K562 (cell line): Measurements from ENCODE around the gene GABRE. TPM values are rescaled to one million over a fixed set of nuclear protein-coding genes. Genes with fewer than 3 reads are reported as not detected.

Source experiments
- ATAC-seq: fragments of 200-7000 bp; cut with Tn5 transposase; 3 replicates; pipeline ENCODE4 v1.9.1; 2020; ENCODE audit warnings: moderate library complexity
- BruUV-seq: library from RNA; stranded (reverse); fragments of 400-500 nt; replicated peaks from 2 replicates; lab custom pipeline; 2021; lab: Mats Ljungman, UMichigan
- CTCF ChIA-PET: fragments of 300-600 bp; formaldehyde crosslinking; extraction: SDS; loops from one replicate; lab custom pipeline; 2021; ENCODE audit warnings: low intra/inter-chr PET ratio; lab: Yijun Ruan, JAX
- POLR2A ChIA-PET: fragments of 300-600, 350-650 bp; sonication (Branson Sonifier 250); formaldehyde crosslinking; extraction: SDS; loops from one replicate; lab custom pipeline; 2021; ENCODE audit warnings: antibody characterized with exemption, inconsistent platforms; lab: Yijun Ruan, JAX
- DNase-seq, 4 experiments: peaks; one replicate each; pipeline versions ENCODE4 v3.0.0 to v3.0.0-alpha.2; 2011 to 2018; ENCODE audit warnings: low spot score in 3 of 4, mixed read lengths in 3 of 4; ENCODE audit errors: extremely low read depth in 1 of 4
- FAIRE-seq: peaks from 2 replicates; lab custom pipeline; 2011; peaks lifted over from hg19 to GRCh38; lab: Jason Lieb, UNC
- H2AFZ ChIP-seq: 2 replicates; pipeline ENCODE4 v1.6.0; 2011; ENCODE audit warnings: low read depth, low read length, control low read depth, inconsistent platforms
- H3K27ac ChIP-seq: fragments of 200-600 bp; 3 replicates; pipeline ENCODE4 v1.8.0; 2011; ENCODE audit warnings: low read depth, mild to moderate bottlenecking, control low read depth, inconsistent platforms, low read length, moderate library complexity, mixed read lengths; ENCODE audit errors: extremely low read depth
- H3K27me3 ChIP-seq, 2 experiments: fragments of 300-600 bp in 1 of 2; 2 replicates in 1 of 2; 3 replicates in 1 of 2; pipeline versions ENCODE4 v1.6.0 to v1.8.0; 2011; ENCODE audit warnings: inconsistent platforms in 2 of 2, low read length in 2 of 2, mild to moderate bottlenecking in 1 of 2, mixed read lengths in 1 of 2, moderate library complexity in 1 of 2; ENCODE audit not compliant: control insufficient read depth in 2 of 2, insufficient read depth in 2 of 2
- H3K36me3 ChIP-seq: fragments of 300-600 bp; 3 replicates; pipeline ENCODE4 v1.8.0; 2011; ENCODE audit warnings: mild to moderate bottlenecking, low read length, inconsistent platforms; ENCODE audit not compliant: control insufficient read depth, insufficient read depth
- H3K4me1 ChIP-seq, 2 experiments: fragments of 200-600 bp in 1 of 2; replicated peaks in 1 of 2; 2 replicates in 1 of 2; 3 replicates in 1 of 2; pipeline versions ENCODE4 v1.5.1 to v1.8.0; 2011; ENCODE audit warnings: inconsistent platforms in 2 of 2, low read length in 2 of 2, mild to moderate bottlenecking in 1 of 2, mixed read lengths in 1 of 2, moderate library complexity in 1 of 2; ENCODE audit not compliant: control insufficient read depth in 2 of 2, insufficient read depth in 2 of 2
- H3K4me2 ChIP-seq: 2 replicates; pipeline ENCODE4 v1.6.1; 2011; ENCODE audit warnings: low read length, control low read depth, inconsistent platforms, mixed read lengths; ENCODE audit not compliant: insufficient read depth
- H3K4me3 ChIP-seq: fragments of 200-600 bp; sonication (generic), shearing (Covaris generic); 2 replicates; pipeline ENCODE4 v1.5.1; 2016; ENCODE audit warnings: control low read depth, inconsistent platforms
- H3K79me2 ChIP-seq: fragments of 200-600 bp; 3 replicates; pipeline ENCODE4 v1.8.0; 2011; ENCODE audit warnings: low read length, inconsistent platforms; ENCODE audit not compliant: control insufficient read depth, insufficient read depth
- H3K9ac ChIP-seq, 2 experiments: 2 replicates each; pipeline versions ENCODE4 v1.6.0 to v1.6.1; 2011; ENCODE audit warnings: low read depth in 2 of 2, low read length in 2 of 2, control low read depth in 1 of 2, inconsistent platforms in 1 of 2, mild to moderate bottlenecking in 1 of 2, mixed read lengths in 1 of 2; ENCODE audit not compliant: insufficient read depth in 1 of 2
- H3K9me1 ChIP-seq: one replicate; pipeline ENCODE4 v1.6.0; 2011; ENCODE audit warnings: inconsistent platforms, mild to moderate bottlenecking, low read length, moderate library complexity; ENCODE audit not compliant: control insufficient read depth, insufficient read depth
- H3K9me3 ChIP-seq: replicated peaks from 2 replicates; pipeline ENCODE4 v1.5.1; 2011; ENCODE audit warnings: low read depth, low read length, inconsistent platforms; ENCODE audit not compliant: control insufficient read depth, insufficient read depth
- H4K20me1 ChIP-seq: replicated peaks from 2 replicates; pipeline ENCODE4 v1.6.1; 2011; ENCODE audit warnings: low read length, inconsistent platforms, mixed read lengths; ENCODE audit not compliant: control insufficient read depth, insufficient read depth
- C11orf30 ChIP-seq: fragments of 450-650 bp; IDR thresholded peaks from 2 replicates; pipeline ENCODE4 v1.6.1; 2016; ENCODE audit warnings: low read depth, mild to moderate bottlenecking
- ETS2 ChIP-seq: IDR thresholded peaks from 2 replicates; pipeline ENCODE4 v1.6.1; 2016; ENCODE audit warnings: borderline replicate concordance, missing genetic modification characterization, mild to moderate bottlenecking, moderate library complexity, missing compliant biosample characterization; ENCODE audit not compliant: poor library complexity, severe bottlenecking
- MAFK ChIP-seq: IDR thresholded peaks from 2 replicates; pipeline ENCODE4 v1.6.1; 2011; ENCODE audit warnings: low read length, improper control_type of control experiment
- ZNF316 ChIP-seq: fragments of 450-650 bp; IDR thresholded peaks from 2 replicates; pipeline ENCODE4 v1.6.1; 2016
- ZNF41 ChIP-seq: fragments of 250-450 bp; sonication (Bioruptor Pico); conservative IDR thresholded peaks from 2 replicates; pipeline ENCODE4 v1.4.0; 2020; ENCODE audit warnings: mild to moderate bottlenecking
- WGBS: fragments of 100-300 bp; shearing (Covaris generic); methylation state at CpG from one replicate; pipeline ENCODE4 v1.1.6; 2016; ENCODE audit warnings: low coverage, mixed read lengths; ENCODE audit not compliant: insufficient coverage; ENCODE audit errors: missing lambda C conversion rate; 5-methylcytosine and 5-hydroxymethylcytosine counted together
- in situ Hi-C: fragments of 300-500 bp; cut with MboI; formaldehyde crosslinking; loops from 4 replicates; pipeline ENCODE4 v1.15.0; 2018; ENCODE audit warnings: inconsistent platforms, mixed read lengths
- intact Hi-C: fragments of 100-400 bp; cut with micrococcal nuclease; formaldehyde crosslinking; loops from 2 replicates; pipeline ENCODE4 v1.14.2; 2022
- polyA plus RNA-seq, 8 experiments: library from polyadenylated mRNA; depleted of rRNA in 4 of 8; stranded (reverse) in 5 of 8; unstranded in 3 of 8; fragments of >200 nt; fragmentation: Nextera tagmentation in 2 of 8; fragmentation: Illumina TruSeq in 1 of 8; extraction: Ambion mirVana in 2 of 8; extraction: Trizol in 1 of 8; gene quantifications; 2 replicates each; pipeline versions ENCODE4 v1.2.1 to v1.2.3, GENCODE V29; 2011 to 2014; ENCODE audit warnings: inconsistent platforms in 1 of 8, missing spikeins in 1 of 8
- total RNA-seq, 7 experiments: library from RNA; depleted of rRNA in 6 of 7; stranded (reverse); fragments of >200 nt in 6 of 7; fragmentation: Illumina TruSeq in 2 of 7; extraction: Trizol in 2 of 7; gene quantifications; 2 replicates each; pipeline versions ENCODE4 v1.2.1 to v1.2.3, GENCODE V29; 2011 to 2021; ENCODE audit warnings: low replicate concordance in 1 of 7

GABRE gene
- total and polyA plus RNA-seq, 9 of the 15 experiments (the other 6 are each of a cell fraction or from before 2014, with no cell fraction given): 23.1 to 456 (median 148) TPM

GRCh38 chrX:151929126-151929525 is 45.4 kb downstream of the GABRE start:
- Histone ChIP-seq H3K79me2 (no peaks in the 10 kb centered on the region), H3K27me3 (peaks cover 0 to 21% of the 10 kb centered on the region in 2 experiments; a peak in 3 of 5 replicates), H4K20me1 (no peaks in the 10 kb centered on the region), H3K9me3 (no peaks in the 10 kb centered on the region), H3K4me2 (no peak overlapping the region), H3K36me3 (no peaks in the 10 kb centered on the region), H3K9ac (peak overlapping the region in 1 of 2 experiments; percentile 17; a peak in 1 of 4 replicates)
- 7% methylated on average over 2 of the region's 4 CpGs for WGBS
- CTCF ChIA-PET: no interaction called here
- no peak for TF ChIP-seq ETS2
- TF ChIP-seq, all 486 proteins: peak for 0
- FAIRE-seq (no peak), ATAC-seq (no peak), DNase-seq (no peak)
- H3K9me1 ChIP-seq: no peaks in the 10 kb centered on the region
- POLR2A ChIA-PET: interaction anchor here (0.8 kb wide), 1 partner anchor 13 kb away, joined by 3 read pairs; no protein-coding TSS in a partner anchor
- no peak overlapping the region for H3K4me3 ChIP-seq
- in situ Hi-C loops: loop anchor here (10.0 kb wide), 1 partner anchor 144 kb away; no protein-coding TSS in a partner anchor
- H3K4me1 ChIP-seq: no peaks in the 10 kb centered on the region
- no peak overlapping the region for H2AFZ ChIP-seq
- intact Hi-C loops: no loop called here
- BruUV-seq: no TSS peak
- no peak overlapping the region for H3K27ac ChIP-seq

GRCh38 chrX:151923648-151924047 is 50.8 kb downstream of the GABRE start:
- WGBS: 57% methylated on average over 6 of the region's 6 CpGs
- TF ChIP-seq ZNF41 (CRISPR knock-in tag): no peak
- peak; percentile 23; the same call in 1 of the 2 replicates for TF ChIP-seq MAFK
- TF ChIP-seq C11orf30: peak; percentile 49; the same call in 1 of the 2 replicates
- peak; percentile 48 for TF ChIP-seq ZNF316
- TF ChIP-seq, all 486 proteins: peak for 3
- in situ Hi-C loops: loop anchor here (10.0 kb wide), 1 partner anchor 139 kb away; no protein-coding TSS in a partner anchor
- ChIA-PET CTCF (no interaction called here), POLR2A (no interaction called here)
- DNase-seq (no peak), FAIRE-seq (no peak), ATAC-seq (no peak)
- Histone ChIP-seq H3K27me3 (peaks cover 0 to 10% of the 10 kb centered on the region in 2 experiments; a peak in 3 of 5 replicates), H3K9me3 (no peaks in the 10 kb centered on the region), H3K4me2 (no peak overlapping the region), H3K4me1 (no peaks in the 10 kb centered on the region), H3K9ac (no peak overlapping the region), H3K36me3 (no peaks in the 10 kb centered on the region), H3K9me1 (no peaks in the 10 kb centered on the region), H4K20me1 (no peaks in the 10 kb centered on the region), H3K4me3 (no peak overlapping the region), H3K79me2 (no peaks in the 10 kb centered on the region), H2AFZ (no peak overlapping the region), H3K27ac (no peak overlapping the region)
- intact Hi-C loops: no loop called here
- BruUV-seq: no TSS peak
